Ureter (tissue), 1 donor: ENCODE measurements around the gene BAG1. TPM values are rescaled to one million over a fixed set of nuclear protein-coding genes. Genes with fewer than 3 reads are reported as not detected.

Experiments used
- DNase-seq: peaks from one replicate; pipeline ENCODE4 v3.0.0-alpha.2; 2020; ENCODE audit warnings: low spot score
- total RNA-seq: library from RNA; stranded (reverse); gene quantifications from one replicate; pipeline ENCODE4 v1.2.4, GENCODE V29; 2023
- donor health status: DM: yes; HTN: yes; CAD: no.

BAG1 gene
- total RNA-seq, 1 donor from 2014 or later = 139 TPM

GRCh38 chr9:33210006-33210715, 54.3 kb downstream of the BAG1 start:
- no peak for DNase-seq

GRCh38 chr9:33209394-33209793, 55.1 kb downstream of the BAG1 start:
- no peak for DNase-seq

- peak; percentile 57 for DNase-seq
These were observed 61.8 kb downstream of the BAG1 start for GRCh38 chr9:33202552-33203201.

Other genes with a start within 250 kb of the BAG1 start
- 101 TPM for gene DNAJA1, start 239.4 kb downstream of the BAG1 start, total RNA-seq
- 22.8 TPM for gene SMU1, start 188.0 kb downstream of the BAG1 start, total RNA-seq
- gene B4GALT1, start 97.4 kb downstream of the BAG1 start, total RNA-seq = 107 TPM
- not detected for gene SPINK4, start 24.5 kb downstream of the BAG1 start, total RNA-seq
- 53.4 TPM for gene CHMP5, start 341 bp upstream of the BAG1 start, total RNA-seq
- 50.9 TPM for gene NFX1, start 25.8 kb upstream of the BAG1 start, total RNA-seq
- gene AQP7, start 137.9 kb upstream of the BAG1 start, total RNA-seq = 8.3 TPM
- 203 TPM for gene AQP3, start 182.9 kb upstream of the BAG1 start, total RNA-seq
- 83.5 TPM for gene NOL6, start 209.2 kb upstream of the BAG1 start, total RNA-seq